GM19452 (cell line): Measurements from ENCODE around the gene TRIM31.

Source experiments
- ATAC-seq: cut with Tn5 transposase; IDR thresholded peaks from one replicate; pipeline ENCODE4 v1.9.1; 2021; ENCODE audit not compliant: unreplicated experiment

Gene TRIM31

DNA sequence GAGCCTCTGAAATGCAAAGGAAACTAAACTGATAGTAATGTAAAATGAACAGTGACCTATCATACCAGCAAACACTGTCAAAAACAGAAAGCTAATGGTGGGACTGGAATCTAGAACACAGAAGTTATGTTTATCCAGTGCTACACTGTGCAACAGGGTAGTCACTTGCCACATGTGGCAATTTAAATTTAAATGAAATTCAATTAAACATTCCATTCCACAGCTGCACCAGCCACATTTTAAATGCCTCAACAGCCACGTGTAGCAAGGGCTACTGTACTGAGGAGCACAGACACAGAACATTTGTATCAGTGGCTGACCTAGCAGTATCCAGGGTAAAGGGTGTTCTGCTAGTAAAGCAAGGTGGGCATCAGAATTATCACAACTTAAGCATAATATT, 57.4 kb downstream of the TRIM31 start:
- ATAC-seq = no peak

DNA sequence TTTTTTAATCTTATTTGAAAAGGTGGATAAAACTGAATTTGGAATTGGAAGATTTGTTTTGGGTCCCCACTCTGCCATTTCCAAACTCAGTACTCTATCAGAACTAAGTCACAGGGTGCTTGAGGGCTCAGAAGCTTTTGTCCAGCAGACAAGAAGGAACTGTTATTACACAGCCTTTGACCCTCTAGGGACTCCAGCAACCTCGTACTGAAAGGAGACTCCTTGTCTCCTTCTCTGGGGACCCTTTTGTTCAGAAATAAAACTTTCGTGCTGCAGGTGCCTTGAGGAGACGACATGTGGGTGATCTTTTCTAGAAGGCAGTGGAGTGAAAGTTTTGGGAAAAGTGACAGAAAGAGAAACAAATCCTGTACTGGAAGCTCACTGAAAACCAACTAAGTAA, 59.2 kb downstream of the TRIM31 start:
- ATAC-seq = no peak
